Neural crest cell (in vitro differentiated cells): ENCODE data around the gene AANAT. TPM values are rescaled to one million over a fixed set of nuclear protein-coding genes. Genes with fewer than 3 reads are reported as not detected.

Source experiments
- DNase-seq: peaks from one replicate; pipeline ENCODE4 v3.0.0; 2021; ENCODE audit warnings: low read depth, mixed read lengths, low spot score
- H3K27ac Mint-ChIP-seq: one replicate; pipeline ENCODE4 v1.8.0; 2021; ENCODE audit warnings: mild to moderate bottlenecking, mixed read lengths; ENCODE audit not compliant: unreplicated experiment
- H3K27me3 Mint-ChIP-seq: 2 replicates; pipeline ENCODE4 v1.8.0; 2021; ENCODE audit warnings: low read depth, mild to moderate bottlenecking, mixed read lengths
- H3K36me3 Mint-ChIP-seq: 2 replicates; pipeline ENCODE4 v1.8.0; 2021; ENCODE audit warnings: low read depth, mild to moderate bottlenecking, mixed read lengths
- H3K4me1 Mint-ChIP-seq: 2 replicates; pipeline ENCODE4 v1.8.0; 2021; ENCODE audit warnings: mixed read lengths
- H3K4me3 Mint-ChIP-seq: one replicate; pipeline ENCODE4 v1.8.0; 2021; ENCODE audit warnings: mild to moderate bottlenecking, mixed read lengths
- H3K9me3 Mint-ChIP-seq: 2 replicates; pipeline ENCODE4 v1.8.0; 2021; ENCODE audit warnings: mixed read lengths
- CTCF ChIP-seq: fragments of 200-600 bp; sonication (generic); conservative IDR thresholded peaks from 2 replicates; pipeline ENCODE4 v1.5.0; 2021; ENCODE audit warnings: antibody characterized with exemption, mild to moderate bottlenecking
- total RNA-seq: library from RNA; stranded (reverse); gene quantifications from 2 replicates; pipeline ENCODE4 v1.2.1, GENCODE V29; 2021

Gene AANAT
- total RNA-seq, 1 donor from 2014 or later, result not detected

- peaks cover 2% of the 10 kb centered on the region for H3K36me3 Mint-ChIP-seq
- H3K4me1 Mint-ChIP-seq, result peaks cover 46% of the 10 kb centered on the region
- no peak for TF ChIP-seq CTCF
- no peak overlapping the region for H3K27ac Mint-ChIP-seq
- H3K9me3 Mint-ChIP-seq, result no peaks in the 10 kb centered on the region
- no peaks in the 10 kb centered on the region for H3K27me3 Mint-ChIP-seq
- no peak for DNase-seq
- H3K4me3 Mint-ChIP-seq, result no peak overlapping the region
These were observed 29.7 kb upstream of the AANAT start for GRCh38 chr17:76437467-76438402.

GRCh38 chr17:76438906-76439305 is 28.5 kb upstream of the AANAT start:
- peaks cover 53% of the 10 kb centered on the region for H3K4me1 Mint-ChIP-seq
- H3K36me3 Mint-ChIP-seq, result no peaks in the 10 kb centered on the region
- H3K27ac Mint-ChIP-seq, result no peak overlapping the region
- H3K9me3 Mint-ChIP-seq, result no peaks in the 10 kb centered on the region
- no peaks in the 10 kb centered on the region for H3K27me3 Mint-ChIP-seq
- no peak for DNase-seq
- TF ChIP-seq CTCF, result no peak
- no peak overlapping the region for H3K4me3 Mint-ChIP-seq

GRCh38 chr17:76439314-76439928 is 28.0 kb upstream of the AANAT start:
- Mint-ChIP-seq H3K4me3 (no peak overlapping the region), H3K9me3 (no peaks in the 10 kb centered on the region), H3K36me3 (no peaks in the 10 kb centered on the region), H3K27ac (no peak overlapping the region), H3K4me1 (peaks cover 55% of the 10 kb centered on the region), H3K27me3 (no peaks in the 10 kb centered on the region)
- DNase-seq, result no peak
- TF ChIP-seq CTCF, result no peak

- no peaks in the 10 kb centered on the region for H3K27me3 Mint-ChIP-seq
- no peak for TF ChIP-seq CTCF
- no peaks in the 10 kb centered on the region for H3K36me3 Mint-ChIP-seq
- H3K27ac Mint-ChIP-seq, result no peak overlapping the region
- no peak for DNase-seq
- peaks cover 69% of the 10 kb centered on the region for H3K4me1 Mint-ChIP-seq
- no peak overlapping the region for H3K4me3 Mint-ChIP-seq
- H3K9me3 Mint-ChIP-seq, result no peaks in the 10 kb centered on the region
These were observed 26.5 kb upstream of the AANAT start for GRCh38 chr17:76440751-76441362.

- no peak for TF ChIP-seq CTCF
- Mint-ChIP-seq H3K4me3 (no peak overlapping the region), H3K9me3 (no peaks in the 10 kb centered on the region), H3K36me3 (no peaks in the 10 kb centered on the region), H3K27ac (no peak overlapping the region), H3K4me1 (peaks cover 73% of the 10 kb centered on the region), H3K27me3 (no peaks in the 10 kb centered on the region)
- DNase-seq, result no peak
These were observed 25.6 kb upstream of the AANAT start for GRCh38 chr17:76441686-76442340.
